Caco-2 (cell line): ENCODE measurements around the gene HES1. TPM values are rescaled to one million over a fixed set of nuclear protein-coding genes. Genes with fewer than 3 reads are reported as not detected.

ENCODE experiments used
- BruUV-seq: library from RNA; stranded (reverse); fragments of 400-500 nt; replicated peaks from 2 replicates; lab custom pipeline; 2021; lab: Mats Ljungman, UMichigan
- CTCF ChIA-PET: fragments of 300-600 bp; sonication (Branson Sonifier 250); formaldehyde crosslinking; loops from one replicate; lab custom pipeline; 2022; ENCODE audit warnings: antibody characterized with exemption; lab: Charles Lee
- POLR2A ChIA-PET: fragments of 300-600 bp; sonication (Branson Sonifier 250); formaldehyde crosslinking; loops from one replicate; lab custom pipeline; 2022; ENCODE audit warnings: antibody characterized with exemption; lab: Charles Lee
- DNase-seq, 2 experiments: peaks; one replicate each; pipeline versions ENCODE4 v3.0.0 to v3.0.0-alpha.2; 2020 to 2022
- H3K27me3 ChIP-seq: replicated peaks from 2 replicates; pipeline ENCODE4 v1.6.0; 2011; ENCODE audit warnings: low read length; ENCODE audit not compliant: control insufficient read depth, insufficient read depth
- H3K36me3 ChIP-seq: 2 replicates; pipeline ENCODE4 v1.5.1; 2011; ENCODE audit warnings: low read length; ENCODE audit not compliant: control insufficient read depth, insufficient read depth
- H3K4me1 ChIP-seq: fragments of 250-450 bp; sonication (Bioruptor Pico); 2 replicates; pipeline ENCODE4 v1.5.1; 2020; ENCODE audit warnings: mild to moderate bottlenecking
- H3K4me3 ChIP-seq: 2 replicates; pipeline ENCODE4 v1.5.1; 2011; ENCODE audit warnings: low read depth, mild to moderate bottlenecking, control low read depth, low read length
- H3K9me3 ChIP-seq: fragments of 250-450 bp; sonication (Bioruptor Pico); 2 replicates; pipeline ENCODE4 v1.5.1; 2020; ENCODE audit warnings: mild to moderate bottlenecking, moderate library complexity
- H3K27ac Mint-ChIP-seq: one replicate; pipeline ENCODE4 v1.8.0; 2022; ENCODE audit warnings: mixed read lengths; ENCODE audit not compliant: unreplicated experiment
- H3K27me3 Mint-ChIP-seq: one replicate; pipeline ENCODE4 v1.8.0; 2022; ENCODE audit warnings: mixed read lengths; ENCODE audit not compliant: insufficient read depth, unreplicated experiment
- H3K36me3 Mint-ChIP-seq: one replicate; pipeline ENCODE4 v1.8.0; 2022; ENCODE audit warnings: mild to moderate bottlenecking, mixed read lengths; ENCODE audit not compliant: insufficient read depth, unreplicated experiment
- H3K4me1 Mint-ChIP-seq: one replicate; pipeline ENCODE4 v1.8.0; 2022; ENCODE audit warnings: low read depth, mixed read lengths; ENCODE audit not compliant: unreplicated experiment
- H3K4me3 Mint-ChIP-seq: one replicate; pipeline ENCODE4 v1.8.0; 2022; ENCODE audit warnings: mild to moderate bottlenecking, moderate library complexity, mixed read lengths; ENCODE audit not compliant: unreplicated experiment
- H3K9me3 Mint-ChIP-seq: one replicate; pipeline ENCODE4 v1.8.0; 2022; ENCODE audit warnings: mixed read lengths; ENCODE audit not compliant: unreplicated experiment
- intact Hi-C: fragments of 100-400 bp; cut with micrococcal nuclease; formaldehyde crosslinking; loops from one replicate; pipeline ENCODE4 v1.10.0; 2022; ENCODE audit not compliant: unreplicated experiment
- total RNA-seq: library from RNA; stranded (reverse); gene quantifications from 2 replicates; pipeline ENCODE4 v1.2.3, GENCODE V29; 2022
- TF ChIP-seq, protein P1 (sequence below), 2 experiments: fragments of 200-600 bp in 1 of 2; IDR thresholded peaks; 1 replicate in 1 of 2; 2 replicates in 1 of 2; pipeline versions ENCODE4 v1.5.1 to v1.8.0; 2011 to 2022; ENCODE audit warnings: antibody characterized with exemption in 1 of 2, control low read depth in 1 of 2, inconsistent platforms in 1 of 2, low read depth in 1 of 2, low read length in 1 of 2, mild to moderate bottlenecking in 1 of 2, moderate library complexity in 1 of 2; ENCODE audit not compliant: insufficient read depth in 1 of 2, severe bottlenecking in 1 of 2, unreplicated experiment in 1 of 2

HES1 gene
- total RNA-seq, 1 experiment from 2014 or later: 123 TPM

DNA sequence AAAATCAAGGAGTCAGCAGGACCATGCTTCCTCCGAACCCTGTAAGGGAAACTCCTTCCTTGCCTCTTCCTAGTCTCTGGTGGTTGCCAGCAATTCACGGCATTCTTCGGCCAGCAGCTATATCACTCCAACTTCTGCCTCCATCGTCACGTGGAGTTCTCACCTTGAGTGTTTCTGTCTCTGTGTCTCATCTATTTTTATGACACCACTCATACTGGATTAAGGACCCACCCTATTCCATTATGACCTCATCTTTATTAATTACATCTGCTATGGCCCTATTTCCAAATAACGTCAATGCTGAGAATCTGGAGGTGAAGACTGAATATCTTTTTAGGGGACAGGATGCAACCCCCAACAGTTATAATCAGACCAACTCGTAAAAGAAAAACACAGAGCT lies 21.8 kb upstream of the HES1 start:
- no peak overlapping the region for H3K4me3 Mint-ChIP-seq
- H3K9me3 Mint-ChIP-seq: no peaks in the 10 kb centered on the region
- H3K36me3 Mint-ChIP-seq: peaks cover 17% of the 10 kb centered on the region
- DNase-seq: no peak
- peaks cover 50% of the 10 kb centered on the region for H3K4me1 ChIP-seq
- no TSS peak for BruUV-seq
- no peaks in the 10 kb centered on the region for H3K36me3 ChIP-seq
- no peaks in the 10 kb centered on the region for H3K27me3 ChIP-seq
- peak overlapping the region; percentile 93 for H3K27ac Mint-ChIP-seq
- no peaks in the 10 kb centered on the region for H3K9me3 ChIP-seq
- no peak overlapping the region for H3K4me3 ChIP-seq
- TF ChIP-seq, protein P1, sequence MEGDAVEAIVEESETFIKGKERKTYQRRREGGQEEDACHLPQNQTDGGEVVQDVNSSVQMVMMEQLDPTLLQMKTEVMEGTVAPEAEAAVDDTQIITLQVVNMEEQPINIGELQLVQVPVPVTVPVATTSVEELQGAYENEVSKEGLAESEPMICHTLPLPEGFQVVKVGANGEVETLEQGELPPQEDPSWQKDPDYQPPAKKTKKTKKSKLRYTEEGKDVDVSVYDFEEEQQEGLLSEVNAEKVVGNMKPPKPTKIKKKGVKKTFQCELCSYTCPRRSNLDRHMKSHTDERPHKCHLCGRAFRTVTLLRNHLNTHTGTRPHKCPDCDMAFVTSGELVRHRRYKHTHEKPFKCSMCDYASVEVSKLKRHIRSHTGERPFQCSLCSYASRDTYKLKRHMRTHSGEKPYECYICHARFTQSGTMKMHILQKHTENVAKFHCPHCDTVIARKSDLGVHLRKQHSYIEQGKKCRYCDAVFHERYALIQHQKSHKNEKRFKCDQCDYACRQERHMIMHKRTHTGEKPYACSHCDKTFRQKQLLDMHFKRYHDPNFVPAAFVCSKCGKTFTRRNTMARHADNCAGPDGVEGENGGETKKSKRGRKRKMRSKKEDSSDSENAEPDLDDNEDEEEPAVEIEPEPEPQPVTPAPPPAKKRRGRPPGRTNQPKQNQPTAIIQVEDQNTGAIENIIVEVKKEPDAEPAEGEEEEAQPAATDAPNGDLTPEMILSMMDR (IDR thresholded peaks at IDR 0.05; ENCODE audit: insufficient read depth in 1 of 2, low read depth in 1 of 2, low read length in 1 of 2, severe bottlenecking in 1 of 2, unreplicated experiment in 1 of 2): no peak
- POLR2A ChIA-PET: no interaction called here
- CTCF ChIA-PET: no interaction called here
- intact Hi-C loops: no loop called here
- peaks cover 33% of the 10 kb centered on the region for H3K4me1 Mint-ChIP-seq
- H3K27me3 Mint-ChIP-seq: no peaks in the 10 kb centered on the region

DNA sequence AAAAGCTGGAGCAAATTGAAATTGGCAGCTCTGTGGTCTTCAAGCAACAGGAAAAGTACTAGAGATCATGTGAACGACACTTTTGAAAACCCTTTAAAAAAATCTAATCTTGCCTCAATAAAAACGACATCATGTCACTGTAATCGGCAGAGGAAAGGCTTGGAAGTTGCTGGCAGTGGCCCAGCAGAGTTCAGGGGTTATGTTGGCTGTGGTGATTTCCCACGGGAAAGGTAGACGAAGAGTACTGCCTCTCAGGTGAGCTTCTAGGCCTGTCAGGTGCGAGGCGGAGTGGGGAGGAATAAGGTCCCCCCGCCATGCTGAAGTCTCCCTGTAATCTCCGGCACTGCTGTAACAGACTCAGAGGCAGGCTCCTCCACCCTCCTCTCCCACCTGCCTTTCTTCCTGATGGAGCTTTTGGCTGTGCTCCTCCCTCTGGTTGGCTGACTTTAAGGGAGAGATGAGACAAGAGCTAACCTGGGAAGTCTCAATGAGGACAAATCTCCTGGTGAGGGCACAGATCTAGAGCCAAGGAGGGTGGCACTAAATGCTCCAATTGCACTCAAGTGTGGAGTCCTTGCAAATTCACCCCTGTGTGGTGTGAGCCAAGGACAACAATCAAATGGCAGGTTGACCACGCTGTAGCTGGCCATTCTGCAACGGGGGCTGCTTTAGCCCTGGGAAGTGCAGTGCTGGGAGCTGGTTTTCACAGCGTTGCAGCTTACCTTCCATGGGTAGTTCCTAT lies 18.7 kb upstream of the HES1 start:
- no peak for DNase-seq
- Histone ChIP-seq H3K4me1 (peaks cover 57% of the 10 kb centered on the region), H3K36me3 (no peaks in the 10 kb centered on the region), H3K4me3 (no peak overlapping the region), H3K9me3 (no peaks in the 10 kb centered on the region), H3K27me3 (no peaks in the 10 kb centered on the region)
- Mint-ChIP-seq H3K4me3 (no peak overlapping the region), H3K36me3 (peaks cover 39% of the 10 kb centered on the region), H3K27ac (peak overlapping the region; percentile 66), H3K4me1 (peaks cover 47% of the 10 kb centered on the region), H3K27me3 (no peaks in the 10 kb centered on the region), H3K9me3 (no peaks in the 10 kb centered on the region)
- CTCF ChIA-PET: no interaction called here
- no TSS peak for BruUV-seq
- intact Hi-C loops: no loop called here
- TF ChIP-seq, protein P1 (IDR thresholded peaks at IDR 0.05; ENCODE audit: insufficient read depth in 1 of 2, low read depth in 1 of 2, low read length in 1 of 2, severe bottlenecking in 1 of 2, unreplicated experiment in 1 of 2): no peak
- POLR2A ChIA-PET: no interaction called here

DNA sequence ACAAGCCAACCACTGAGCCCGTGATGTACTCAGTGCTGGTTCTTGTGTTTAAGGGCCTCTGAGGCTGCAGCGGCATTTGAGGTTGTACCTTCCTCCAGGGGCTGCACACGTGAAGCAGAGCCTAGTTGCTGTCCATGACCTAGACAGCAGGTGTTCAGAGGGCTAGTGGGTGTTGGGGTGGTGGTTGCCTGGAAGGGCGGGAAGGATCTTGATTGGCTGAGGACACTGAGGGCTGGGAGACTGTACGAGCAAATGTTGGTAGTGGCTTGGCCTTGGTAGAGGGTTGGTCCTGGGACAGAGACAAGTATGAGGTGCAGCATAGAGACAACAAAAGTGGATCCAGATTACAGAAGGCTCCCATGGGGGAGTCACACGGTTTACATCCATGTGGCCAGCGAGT lies 17.0 kb upstream of the HES1 start:
- peaks cover 61% of the 10 kb centered on the region for H3K4me1 Mint-ChIP-seq
- ChIA-PET CTCF (no interaction called here), POLR2A (interaction anchor here (0.6 kb wide), 1 partner anchor 23 kb away, joined by 3 read pairs; no protein-coding TSS in a partner anchor)
- Histone ChIP-seq H3K9me3 (no peaks in the 10 kb centered on the region), H3K4me1 (peaks cover 62% of the 10 kb centered on the region), H3K4me3 (no peak overlapping the region), H3K36me3 (no peaks in the 10 kb centered on the region), H3K27me3 (no peaks in the 10 kb centered on the region)
- H3K4me3 Mint-ChIP-seq: no peak overlapping the region
- peaks cover 32% of the 10 kb centered on the region for H3K36me3 Mint-ChIP-seq
- H3K9me3 Mint-ChIP-seq: no peaks in the 10 kb centered on the region
- intact Hi-C loops: no loop called here
- H3K27me3 Mint-ChIP-seq: no peaks in the 10 kb centered on the region
- peak overlapping the region; percentile 89 for H3K27ac Mint-ChIP-seq
- DNase-seq: no peak
- TF ChIP-seq, protein P1 (IDR thresholded peaks at IDR 0.05; ENCODE audit: insufficient read depth in 1 of 2, low read depth in 1 of 2, low read length in 1 of 2, severe bottlenecking in 1 of 2, unreplicated experiment in 1 of 2): no peak
- BruUV-seq: no TSS peak
